Uterus (tissue), 4 donors: Measurements from ENCODE around the gene FNTB. TPM values are rescaled to one million over a fixed set of nuclear protein-coding genes. Genes with fewer than 3 reads are reported as not detected.

Experiments used
- DNase-seq, 2 donors: peaks; one replicate each; pipeline ENCODE4 v3.0.0-alpha.2; 2019 to 2020
- H3K27ac ChIP-seq, 2 donors: fragments of 200-600 bp; sonication (generic); 1 replicate in 1 of 2; 2 replicates in 1 of 2; pipeline ENCODE4 v1.5.1; 2016 to 2018
- H3K27me3 ChIP-seq, 2 donors: fragments of 200-600 bp; sonication (generic); one replicate each; pipeline ENCODE4 v1.5.1; 2018 to 2019; ENCODE audit warnings: control low read depth in 1 of 2
- H3K36me3 ChIP-seq, 2 donors: fragments of 200-600 bp; sonication (generic); one replicate each; pipeline ENCODE4 v1.5.1; 2019; ENCODE audit warnings: control low read depth in 1 of 2
- H3K4me1 ChIP-seq, 2 donors: fragments of 200-600 bp; sonication (generic); one replicate each; pipeline ENCODE4 v1.5.1; 2018 to 2019; ENCODE audit warnings: control low read depth in 1 of 2
- H3K4me3 ChIP-seq, 2 donors: fragments of 200-600 bp; sonication (generic); 1 replicate in 1 of 2; 2 replicates in 1 of 2; pipeline ENCODE4 v1.5.1; 2018 to 2019; ENCODE audit warnings: mild to moderate bottlenecking in 1 of 2
- H3K9me3 ChIP-seq, 2 donors: fragments of 200-600 bp; sonication (generic); one replicate each; pipeline ENCODE4 v1.5.1; 2019; ENCODE audit warnings: control low read depth in 1 of 2
- CTCF ChIP-seq, 4 experiments: fragments of 200-600 bp in 2 of 4; fragments of 450-650 bp in 2 of 4; sonication (generic) in 2 of 4; IDR thresholded peaks; one replicate each; pipeline ENCODE4 v1.5.1; 2016 to 2019; ENCODE audit warnings: antibody characterized with exemption in 4 of 4, mild to moderate bottlenecking in 2 of 4, moderate library complexity in 1 of 4
- POLR2A ChIP-seq, 2 donors: fragments of 450-650 bp; IDR thresholded peaks; one replicate each; pipeline ENCODE4 v1.6.1; 2016; ENCODE audit warnings: antibody characterized with exemption in 2 of 2, mild to moderate bottlenecking in 1 of 2, moderate library complexity in 1 of 2
- intact Hi-C: fragments of 100-400 bp; cut with DNase I; formaldehyde crosslinking; loops from one replicate; pipeline ENCODE4 v1.15.1; 2023; ENCODE audit warnings: low total_unique reads
- total RNA-seq, 4 donors: library from RNA; depleted of rRNA in 3 of 4; stranded (reverse); fragments of >200 nt in 3 of 4; gene quantifications; one replicate each; pipeline versions ENCODE4 v1.1.0 to v1.2.4, GENCODE V29; 2014 to 2023
- donor health status: DM: yes; HTN: yes; CAD: no.

The FNTB gene
- total RNA-seq, 4 donors from 2014 or later, result 7.4 to 29.7 (median 20.4) TPM

DNA sequence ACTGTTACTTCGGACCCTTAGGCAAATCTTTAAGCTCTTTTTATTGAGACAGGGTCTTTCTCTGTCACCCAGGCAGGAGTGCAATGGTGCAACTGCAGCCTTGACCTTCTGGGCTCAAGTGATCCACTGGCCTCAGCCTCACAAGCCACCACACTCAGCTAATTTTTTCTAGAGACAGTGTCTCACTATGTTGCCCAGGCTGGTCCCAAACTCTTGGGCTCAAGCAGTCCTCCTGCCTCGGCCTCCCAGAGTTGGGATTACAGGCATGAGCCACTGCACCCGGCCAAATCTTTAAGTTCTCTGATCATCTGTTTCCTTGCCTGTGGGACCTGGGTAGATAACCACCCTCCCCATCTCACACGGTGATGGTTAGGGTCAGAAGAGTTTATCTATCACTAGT, 41.8 kb upstream of the FNTB start:
- H3K9me3 ChIP-seq, result no peaks in the 10 kb centered on the region
- no peak for TF ChIP-seq POLR2A (IDR thresholded peaks at IDR 0.05)
- no peak for TF ChIP-seq CTCF (IDR thresholded peaks at IDR 0.05)
- no peak overlapping the region for H3K27ac ChIP-seq
- DNase-seq, result no peak
- intact Hi-C loops, result no loop called here
- no peaks in the 10 kb centered on the region for H3K27me3 ChIP-seq
- no peaks in the 10 kb centered on the region for H3K4me1 ChIP-seq
- H3K36me3 ChIP-seq, result no peaks in the 10 kb centered on the region
- no peak overlapping the region for H3K4me3 ChIP-seq

DNA sequence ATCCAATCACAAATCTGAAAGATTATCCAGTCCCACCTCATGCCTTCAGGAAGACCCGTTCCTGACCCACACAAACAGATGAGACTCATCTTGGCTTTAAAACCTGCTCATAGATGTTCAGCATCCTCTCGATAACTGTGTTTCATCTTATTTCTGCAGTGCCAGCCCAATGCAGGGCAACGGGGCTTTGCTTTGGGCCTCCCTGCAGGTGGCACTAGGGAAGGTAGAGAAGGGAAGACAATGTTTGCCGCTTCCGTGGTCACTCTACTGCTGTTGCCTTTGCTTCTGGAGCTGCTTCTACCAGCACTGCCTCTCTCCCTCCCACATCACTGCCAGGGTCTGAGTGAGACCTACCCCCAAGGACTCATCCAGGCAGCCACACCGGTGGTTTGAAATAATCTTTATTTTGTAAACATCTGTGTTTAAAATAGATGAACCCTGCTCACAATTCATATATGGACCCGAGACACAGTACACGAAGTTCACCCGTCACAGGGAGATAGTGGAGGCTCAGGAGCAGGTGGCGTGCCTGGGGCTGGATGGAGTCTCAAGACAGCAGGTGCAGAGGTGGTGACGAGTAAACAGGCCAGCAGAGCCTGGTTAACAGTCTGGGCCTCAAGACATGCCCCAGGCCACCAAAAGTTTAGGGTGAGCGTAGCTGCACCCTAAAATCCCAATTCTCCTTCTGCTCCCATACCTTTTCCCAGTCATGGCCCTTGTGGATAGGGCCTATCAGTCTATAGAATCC, 41.1 kb upstream of the FNTB start:
- no peaks in the 10 kb centered on the region for H3K36me3 ChIP-seq
- H3K27ac ChIP-seq, result no peak overlapping the region
- no peak for DNase-seq
- H3K9me3 ChIP-seq, result no peaks in the 10 kb centered on the region
- TF ChIP-seq CTCF (IDR thresholded peaks at IDR 0.05) (no peak), POLR2A (IDR thresholded peaks at IDR 0.05) (no peak)
- H3K27me3 ChIP-seq, result no peaks in the 10 kb centered on the region
- H3K4me3 ChIP-seq, result no peak overlapping the region
- H3K4me1 ChIP-seq, result no peaks in the 10 kb centered on the region
- intact Hi-C loops, result no loop called here

- no peaks in the 10 kb centered on the region for H3K9me3 ChIP-seq
- H3K4me3 ChIP-seq, result no peak overlapping the region
- H3K27ac ChIP-seq, result no peak overlapping the region
- H3K36me3 ChIP-seq, result no peaks in the 10 kb centered on the region
- intact Hi-C loops, result no loop called here
- no peak for TF ChIP-seq POLR2A (IDR thresholded peaks at IDR 0.05)
- no peak for TF ChIP-seq CTCF (IDR thresholded peaks at IDR 0.05)
- DNase-seq, result no peak
- H3K27me3 ChIP-seq, result no peaks in the 10 kb centered on the region
- no peaks in the 10 kb centered on the region for H3K4me1 ChIP-seq
Measured at GRCh38 chr14:64946310-64947045, 40.2 kb upstream of the FNTB start.

DNA sequence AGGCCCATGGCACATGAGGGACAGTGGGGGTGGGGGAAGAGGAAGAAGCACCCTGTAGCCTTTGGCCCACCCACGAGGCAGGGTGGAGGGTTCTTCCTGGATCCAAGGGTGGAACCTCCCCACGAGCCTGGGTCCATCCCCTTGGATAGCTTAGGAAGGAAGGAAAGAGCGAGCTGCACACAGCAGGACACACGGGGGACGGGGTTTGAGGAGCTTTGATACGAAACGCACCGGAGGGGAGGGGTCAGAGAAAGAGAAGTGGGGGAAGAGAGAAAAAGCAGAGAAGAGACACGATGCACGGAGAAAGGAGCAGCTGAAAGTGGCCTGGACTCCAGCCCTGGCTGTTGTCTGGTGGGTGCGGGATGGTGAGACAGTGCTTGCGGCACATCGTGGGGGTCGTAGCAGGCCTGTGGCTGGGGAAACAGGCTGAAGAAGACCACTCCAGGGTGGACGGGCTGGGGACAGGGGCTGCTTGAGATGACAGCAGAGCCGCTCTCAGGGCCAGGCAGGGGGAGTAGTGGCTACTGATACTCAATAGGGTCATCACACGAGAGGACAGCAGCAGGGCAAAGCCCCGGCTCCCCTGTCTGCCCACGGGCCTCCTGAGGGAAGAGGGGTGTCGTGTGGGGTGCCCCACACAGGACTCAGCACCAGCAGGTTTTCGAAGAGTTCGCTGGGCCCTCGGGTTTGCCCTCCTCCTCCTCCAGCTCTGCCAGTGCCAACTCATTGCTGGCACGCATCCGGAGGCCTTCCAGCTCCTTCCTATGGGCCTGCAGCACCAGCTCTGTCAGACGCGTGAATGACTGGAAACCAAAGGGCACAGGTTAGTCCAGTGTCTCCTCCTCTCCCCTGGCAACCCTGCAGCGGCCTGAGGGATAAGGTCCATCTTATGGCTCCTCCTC, 38.7 kb upstream of the FNTB start:
- Histone ChIP-seq H3K36me3 (no peaks in the 10 kb centered on the region), H3K9me3 (no peaks in the 10 kb centered on the region), H3K27me3 (no peaks in the 10 kb centered on the region), H3K27ac (no peak overlapping the region), H3K4me1 (no peaks in the 10 kb centered on the region), H3K4me3 (no peak overlapping the region)
- intact Hi-C loops, result no loop called here
- TF ChIP-seq CTCF (IDR thresholded peaks at IDR 0.05), result no peak
- TF ChIP-seq POLR2A (IDR thresholded peaks at IDR 0.05), result no peak
- DNase-seq, result no peak
